ENCODE measurements around the gene CACNG7. TPM values are rescaled to one million over a fixed set of nuclear protein-coding genes. Genes with fewer than 3 reads are reported as not detected.

CACNG7 gene
- total RNA-seq, 1 experiment from 2014 or later: not detected

- peaks cover 15 to 45% of the 10 kb centered on the region in 2 experiments for H3K4me1 ChIP-seq (ENCODE audit: control insufficient read depth in 1 of 2, insufficient read depth in 2 of 2, low read length in 2 of 2)
- intact Hi-C loops (cut with micrococcal nuclease): loop anchor here (5.0 kb wide), 1 partner anchor 113 kb away; no protein-coding TSS in a partner anchor
- ChIA-PET POLR2A (interaction anchor here (0.7 to 3.1 kb wide), 5 partner anchors 8 to 154 kb away, joined by 4 to 17 read pairs (median 11); partner anchors contain the start of gene PRKCG), RAD21 (ENCODE audit: low non-redundant PET in 1 of 2, low total read pairs in 2 of 2, uncharacterized antibody in 2 of 2, unreplicated experiment in 2 of 2) (no interaction called here), CTCF (interaction anchor here (3.8 kb wide), 1 partner anchor 155 kb away, joined by 21 read pairs; no protein-coding TSS in a partner anchor)
- peak overlapping the region; percentile 99 for H3K4me2 ChIP-seq (ENCODE audit: low read length)
- H3K4me3 ChIP-seq (replicated peaks in 1 of 2; ENCODE audit: low read depth in 1 of 2, low read length in 2 of 2): peak overlapping the region; percentile 66 to 78
- peak overlapping the region; percentile 95 for H3K9ac ChIP-seq (ENCODE audit: low read length)
- BruUV-seq (replicated peaks): no TSS peak
- H3K27me3 ChIP-seq (ENCODE audit: insufficient read depth, low read length): no peaks in the 10 kb centered on the region
- peak overlapping the region; percentile 80 for H3K27ac ChIP-seq (ENCODE audit: low read depth, low read length)
- no peaks in the 10 kb centered on the region for H3K9me2 ChIP-seq (ENCODE audit: insufficient read depth)
- peaks cover 38% of the 10 kb centered on the region for H3K79me2 ChIP-seq (ENCODE audit: insufficient read depth, low read length)
- H4K20me1 ChIP-seq (ENCODE audit: insufficient read depth): no peaks in the 10 kb centered on the region
- TF ChIP-seq SP1 (IDR thresholded peaks at IDR 0.05; ENCODE audit: low read depth) (peak; percentile 50; the same call in 1 of the 2 replicates), MAX (IDR thresholded peaks at IDR 0.05) (peak; percentile 69), EGR1 (IDR thresholded peaks at IDR 0.05; ENCODE audit: low read depth) (peak; percentile 94), ZBTB33 (IDR thresholded peaks at IDR 0.05; ENCODE audit: extremely low read depth, insufficient replicate concordance, low read length) (no peak), SIN3A (IDR thresholded peaks at IDR 0.05; ENCODE audit: low read depth) (peak; percentile 53; the same call in 1 of the 2 replicates), POLR2AphosphoS5 (IDR thresholded peaks at IDR 0.05; ENCODE audit: low read depth, low read length) (peak; percentile 43), ZFX (IDR thresholded peaks at IDR 0.05) (peak; percentile 70), CTCF (IDR thresholded peaks at IDR 0.05 in 2 of 3, conservative IDR thresholded peaks at IDR 0.05 in 1 of 3; ENCODE audit: borderline replicate concordance in 1 of 3, insufficient read depth in 1 of 3, low read depth in 2 of 3, low read length in 2 of 3) (0 out of 6 replicates have a peak, but pooled peaks of 1 of the 3 experiments have one; percentile 10), REST (IDR thresholded peaks at IDR 0.05; ENCODE audit: low read depth) (no peak), TCF7L2 (IDR thresholded peaks at IDR 0.05; ENCODE audit: borderline replicate concordance, extremely low read depth, insufficient read depth, insufficient read length) (peak; percentile 76)
- H2AFZ ChIP-seq (ENCODE audit: low read depth, low read length, poor library complexity, severe bottlenecking): no peak overlapping the region
- H3K9me3 ChIP-seq (ENCODE audit: control insufficient read depth in 1 of 2, insufficient read depth in 1 of 2, low read depth in 1 of 2, low read length in 2 of 2): no peaks in the 10 kb centered on the region
- DNase-seq (ENCODE audit: low read depth, low spot score): peak; percentile 61
- ATAC-seq: peak; percentile 55
- H3K36me3 ChIP-seq (ENCODE audit: control insufficient read depth in 1 of 2, insufficient read depth in 2 of 2, low read length in 2 of 2): peaks cover 10 to 11% of the 10 kb centered on the region in 2 experiments; a peak in 3 of 4 replicates
Measured at GRCh38 chr19:53868892-53869804, 39.9 kb upstream of the CACNG7 start.

All from HCT116 (cell line).